GM18867 (cell line): ENCODE results near the gene NAPEPLD.
"Not testable (repeated sequence)": the region's sequence is repeated elsewhere in the genome, so short reads cannot be mapped to it uniquely, and the experiment has no call there.

Source experiments
- ATAC-seq: cut with Tn5 transposase; IDR thresholded peaks from one replicate; pipeline ENCODE4 v1.9.1; 2021; ENCODE audit warnings: mild to moderate bottlenecking, moderate library complexity; ENCODE audit not compliant: unreplicated experiment

The NAPEPLD gene

DNA sequence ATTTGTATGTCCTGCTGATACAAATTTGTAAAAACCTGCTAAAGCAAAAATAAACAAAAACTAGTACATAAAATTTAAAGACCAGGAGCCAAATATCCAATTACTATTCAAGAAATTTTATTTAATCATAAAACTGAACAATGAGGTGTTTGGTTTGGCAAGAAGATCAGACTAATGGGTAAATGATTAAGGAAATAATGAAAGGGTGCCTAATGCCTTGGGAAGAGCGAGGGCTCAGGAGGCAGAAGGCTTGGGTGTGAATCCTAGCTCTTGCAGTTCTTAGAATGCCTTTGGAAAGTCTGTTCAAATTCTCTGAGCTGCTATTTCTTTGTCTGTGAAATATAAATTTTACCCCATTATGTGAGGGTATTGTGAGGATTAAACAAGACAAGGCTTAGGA is 32.4 kb downstream of the NAPEPLD start:
- ATAC-seq = no peak

DNA sequence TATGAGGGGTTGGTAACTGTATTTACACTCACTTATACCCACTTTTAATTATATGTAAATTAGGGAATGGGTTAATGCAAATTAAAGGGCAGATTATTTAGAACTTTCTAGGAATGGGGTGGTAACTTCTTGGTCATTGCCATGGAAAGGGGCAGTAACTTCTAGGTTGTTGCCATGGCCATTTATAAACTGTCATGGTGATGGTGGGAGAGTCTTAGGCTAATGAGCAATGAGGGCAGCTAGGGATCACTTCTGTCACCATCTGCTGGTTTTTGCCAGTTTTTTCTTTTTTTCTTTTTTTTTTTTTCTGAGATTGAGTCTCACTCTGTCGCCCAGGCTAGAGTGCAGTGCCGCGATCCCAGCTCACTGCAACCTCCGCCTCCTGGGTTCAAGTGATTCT is 33.1 kb downstream of the NAPEPLD start:
- no peak for ATAC-seq

DNA sequence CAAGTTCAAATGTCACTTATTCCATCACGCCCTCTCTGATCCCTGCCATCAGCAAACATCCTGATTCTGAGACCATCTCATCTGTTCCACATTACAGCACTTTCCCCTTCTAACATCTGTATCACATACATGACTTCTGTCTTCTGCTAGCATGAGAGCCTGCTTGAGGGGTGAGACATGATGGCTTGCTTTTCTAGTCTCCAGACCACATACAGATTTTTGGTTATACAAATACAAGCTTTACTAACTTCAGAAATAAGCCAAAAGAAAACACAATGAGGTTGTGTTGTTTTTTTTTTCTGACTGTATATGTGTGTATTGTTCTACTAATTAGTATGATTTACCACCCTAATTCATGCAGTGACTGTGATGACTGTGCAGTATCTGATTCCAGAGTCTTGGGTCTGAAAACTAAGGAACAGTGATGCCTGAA is 34.3 kb downstream of the NAPEPLD start:
- no peak for ATAC-seq

DNA sequence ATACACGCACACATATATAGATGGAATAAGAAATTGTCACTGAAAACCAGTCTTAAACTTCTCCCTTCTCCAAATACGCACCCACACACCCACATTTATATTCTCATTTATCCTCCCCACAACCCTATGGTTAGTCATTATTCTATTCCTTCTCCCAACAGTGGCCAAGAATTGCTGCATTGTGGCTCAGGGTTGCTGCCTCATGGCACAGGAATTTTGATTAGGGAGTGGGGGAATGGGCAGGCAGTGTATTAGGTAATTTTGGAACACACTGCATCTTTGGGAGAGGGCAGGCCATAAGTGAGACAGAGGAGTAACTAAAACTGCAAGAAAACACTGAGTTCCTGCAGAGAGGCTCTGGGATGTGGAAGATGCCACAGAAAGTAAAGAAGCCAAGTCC is 35.7 kb downstream of the NAPEPLD start:
- no peak for ATAC-seq

DNA sequence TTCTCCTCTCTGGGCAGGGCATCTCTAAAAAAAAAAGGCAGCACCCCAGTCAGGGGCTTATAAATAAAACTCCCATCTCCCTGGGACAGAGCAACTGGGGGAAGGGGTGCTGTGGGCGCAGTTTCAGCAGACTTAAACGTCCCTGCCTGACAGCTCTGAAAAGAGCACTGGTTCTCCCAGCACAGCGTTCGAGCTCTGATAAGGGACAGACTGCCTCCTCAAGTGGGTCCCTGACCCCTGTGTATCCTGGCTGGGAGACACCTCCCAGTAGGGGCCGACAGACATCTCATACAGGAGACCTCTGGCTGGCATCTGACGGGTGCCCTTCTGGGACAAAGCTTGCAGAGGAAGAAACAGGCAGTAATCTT is 42.2 kb downstream of the NAPEPLD start:
- not testable (repeated sequence) for ATAC-seq

DNA sequence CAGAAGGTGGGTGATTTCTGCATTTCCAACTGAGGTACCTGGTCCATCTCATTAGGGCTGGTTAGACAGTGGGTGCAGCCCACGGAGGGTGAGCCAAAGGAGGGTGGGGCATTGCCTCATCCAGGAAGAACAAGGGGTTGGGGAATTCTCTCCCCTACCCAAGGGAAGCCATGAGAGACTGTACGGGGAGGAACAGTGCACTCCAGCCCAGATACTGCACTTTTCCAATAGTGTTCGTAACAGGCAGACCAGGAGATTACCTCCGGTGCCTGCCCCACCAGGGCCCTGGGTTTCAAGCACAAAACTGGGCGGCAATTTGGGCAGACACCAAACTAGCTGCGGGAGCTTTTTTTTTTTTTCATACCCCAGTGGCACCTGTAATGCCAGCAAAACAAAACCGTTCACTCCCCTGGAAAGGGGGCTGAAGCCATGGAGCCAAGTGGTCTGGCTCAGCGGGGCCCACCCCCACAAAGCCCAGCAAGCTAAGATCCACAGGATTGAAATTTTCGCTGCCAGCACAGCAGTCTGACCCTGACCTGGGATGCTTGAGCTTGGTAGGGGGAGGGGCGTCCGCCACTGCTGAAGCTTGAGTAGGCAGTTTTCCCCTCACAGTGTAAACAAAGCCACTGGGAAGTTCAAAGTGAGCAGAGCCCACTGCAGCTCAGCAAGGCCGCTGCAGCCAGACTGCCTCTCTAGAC is 42.7 kb downstream of the NAPEPLD start:
- ATAC-seq = no peak

DNA sequence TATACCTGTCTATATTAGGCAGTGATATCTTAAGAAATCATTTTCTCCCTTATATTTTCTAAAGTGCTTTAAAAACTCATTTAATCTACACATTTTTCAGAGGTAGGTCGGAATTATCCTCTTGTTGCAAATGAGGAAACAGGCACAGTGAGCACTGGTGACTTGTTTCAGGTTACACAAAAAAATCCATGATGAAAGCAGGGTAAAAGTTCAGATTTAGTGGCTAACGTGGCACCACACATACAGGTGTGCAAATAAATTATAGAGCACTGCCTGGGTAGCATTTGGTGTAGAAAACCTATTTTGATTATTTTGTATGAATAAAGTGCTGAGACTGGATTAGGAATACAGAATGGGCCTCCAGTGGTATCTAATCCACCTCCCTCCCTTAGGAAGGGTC is 47.4 kb downstream of the NAPEPLD start:
- ATAC-seq = no peak

DNA sequence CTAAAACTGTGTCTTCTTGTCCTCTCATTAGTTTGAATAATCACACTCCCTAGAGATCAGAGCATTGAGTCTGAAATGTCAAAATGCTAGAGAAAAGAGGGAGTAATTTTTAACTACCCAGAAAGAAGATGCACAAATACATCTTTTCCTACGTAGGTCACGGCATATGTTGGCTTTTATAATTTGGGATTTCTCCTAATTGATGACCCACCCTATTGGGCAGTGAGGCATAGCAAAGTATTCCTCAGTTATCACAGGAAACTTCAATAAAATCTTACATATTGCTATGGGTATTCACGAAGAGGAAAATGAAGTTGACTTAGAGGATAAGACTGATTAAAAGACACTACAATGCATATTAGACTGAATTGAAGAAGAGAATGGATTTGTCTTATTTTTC is 48.6 kb downstream of the NAPEPLD start:
- no peak for ATAC-seq

DNA sequence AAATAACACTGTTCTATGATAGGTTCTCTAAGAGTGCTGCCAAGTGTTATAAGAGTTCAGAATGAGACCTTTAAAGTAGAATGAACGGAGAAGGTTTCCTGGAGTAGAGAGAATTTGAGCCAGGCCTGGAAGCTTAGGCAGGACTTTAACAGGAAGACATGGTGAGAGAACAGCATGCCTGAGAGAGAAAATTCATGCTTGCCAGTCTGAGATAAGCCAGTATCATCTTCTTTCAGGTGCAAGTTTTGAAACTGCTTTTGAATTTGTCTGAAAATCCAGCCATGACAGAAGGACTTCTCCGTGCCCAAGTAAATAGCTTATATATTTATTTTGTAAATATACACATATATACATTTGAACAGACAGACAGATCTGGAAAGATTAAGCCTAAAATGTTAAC is 51.9 kb downstream of the NAPEPLD start:
- ATAC-seq = no peak

DNA sequence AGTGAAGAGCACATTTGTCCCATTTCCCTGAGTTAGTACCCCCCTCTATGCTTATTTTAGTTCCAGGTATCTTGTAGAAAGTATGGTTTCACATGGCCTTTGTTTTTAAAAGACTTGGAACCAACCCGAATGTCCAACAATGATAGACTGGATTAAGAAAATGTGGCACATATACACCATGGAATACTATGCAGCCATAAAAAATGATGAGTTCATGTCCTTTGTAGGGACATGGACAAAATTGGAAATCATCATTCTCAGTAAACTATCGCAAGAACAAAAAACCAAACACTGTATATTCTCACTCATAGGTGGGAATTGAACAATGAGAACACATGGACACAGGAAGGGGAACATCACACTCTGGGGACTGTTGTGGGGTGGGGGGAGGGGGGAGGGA is 53.3 kb downstream of the NAPEPLD start:
- not testable (repeated sequence) for ATAC-seq

DNA sequence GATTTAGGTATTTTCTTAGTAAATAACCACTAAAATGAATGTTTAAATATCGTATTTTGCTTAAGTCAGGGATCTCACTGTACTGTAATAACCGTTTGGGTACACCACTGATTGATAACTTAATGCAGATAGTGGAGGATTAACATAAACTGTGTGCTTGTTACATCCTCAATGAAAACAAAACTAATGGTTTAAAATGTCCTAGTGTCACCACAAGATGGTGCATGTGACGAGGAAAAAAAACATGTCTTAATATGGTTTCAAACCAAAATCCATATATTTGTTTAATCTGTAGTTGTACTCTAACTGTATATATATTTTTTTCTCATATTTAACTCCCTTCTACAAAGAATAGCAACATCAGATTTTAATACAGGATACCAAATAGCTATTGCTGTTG is 54.8 kb downstream of the NAPEPLD start:
- no peak for ATAC-seq

DNA sequence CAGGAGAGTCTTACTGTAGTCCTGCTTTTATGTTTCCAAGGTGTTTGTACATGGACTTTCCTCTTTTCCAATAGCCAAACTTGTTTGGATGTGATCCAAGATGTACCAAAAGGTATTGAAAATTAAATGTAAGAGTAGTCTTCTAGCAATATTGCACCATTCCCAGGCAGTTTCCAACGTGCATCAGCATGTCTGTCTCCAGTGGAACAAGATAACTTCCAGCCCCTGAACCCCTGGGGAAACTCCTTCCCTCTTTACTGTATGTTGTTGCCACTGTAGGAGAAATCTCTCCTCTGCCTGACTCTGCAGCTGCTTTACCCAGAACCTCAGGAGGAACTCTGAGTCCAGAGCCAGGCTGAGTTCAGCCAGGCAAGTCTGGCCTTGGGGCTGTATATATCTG is 55.5 kb downstream of the NAPEPLD start:
- ATAC-seq = no peak

DNA sequence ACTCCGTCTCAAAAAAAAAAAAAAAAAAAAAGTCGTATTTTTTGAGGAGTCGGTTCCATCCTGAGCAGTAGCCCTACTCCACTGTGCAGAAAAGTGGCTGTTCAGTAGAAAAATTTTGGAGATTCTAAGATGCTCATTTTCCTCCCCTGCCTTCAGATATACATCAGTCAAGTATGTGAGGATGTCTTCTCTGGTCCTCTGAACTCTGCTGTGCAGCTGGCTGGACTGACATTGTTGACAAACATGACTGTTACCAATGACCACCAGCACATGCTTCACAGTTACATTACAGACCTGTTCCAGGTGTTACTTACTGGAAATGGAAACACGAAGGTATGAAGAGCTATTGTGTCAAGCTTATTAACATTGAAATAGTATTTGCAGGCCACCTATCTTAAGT is 56.6 kb downstream of the NAPEPLD start:
- not testable (repeated sequence) for ATAC-seq

DNA sequence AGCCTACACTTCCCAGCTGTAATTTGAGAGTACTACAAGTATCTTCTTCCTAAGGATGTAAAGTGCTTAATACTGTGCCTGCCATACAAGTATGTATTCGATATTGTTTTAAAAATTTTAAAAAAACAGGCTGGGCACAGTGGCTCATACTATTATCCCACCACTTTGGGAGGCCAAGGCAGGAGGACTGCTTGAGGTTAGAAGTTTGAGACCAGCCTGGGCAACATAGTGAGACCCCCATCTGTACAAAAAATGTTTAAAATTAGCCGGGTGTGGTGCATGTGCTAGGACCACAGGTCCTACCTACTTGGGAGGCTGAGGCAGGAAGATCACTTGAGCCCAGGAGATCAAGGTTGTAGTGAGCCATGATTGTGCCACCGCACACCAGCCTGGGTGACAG is 65.7 kb downstream of the NAPEPLD start:
- ATAC-seq = no peak

DNA sequence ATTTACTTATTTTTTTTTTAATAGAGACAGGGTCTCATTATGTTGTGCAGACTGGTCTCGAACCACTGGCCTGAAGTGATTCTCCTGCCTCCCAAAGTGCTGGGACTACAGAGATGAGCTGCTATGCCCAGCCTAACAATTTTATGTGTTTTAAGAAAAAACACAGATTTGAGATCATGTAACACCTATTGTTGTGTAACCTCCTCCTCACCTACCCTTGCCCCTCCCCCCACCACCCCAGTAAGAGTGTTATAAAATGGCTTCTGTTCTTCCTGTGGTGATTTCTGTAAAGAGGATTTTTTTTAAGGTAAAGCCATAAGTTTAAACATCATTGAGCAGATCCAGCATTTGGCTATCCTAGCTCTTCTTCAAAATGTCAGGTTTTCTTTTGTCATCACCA is 66.4 kb downstream of the NAPEPLD start:
- no peak for ATAC-seq

DNA sequence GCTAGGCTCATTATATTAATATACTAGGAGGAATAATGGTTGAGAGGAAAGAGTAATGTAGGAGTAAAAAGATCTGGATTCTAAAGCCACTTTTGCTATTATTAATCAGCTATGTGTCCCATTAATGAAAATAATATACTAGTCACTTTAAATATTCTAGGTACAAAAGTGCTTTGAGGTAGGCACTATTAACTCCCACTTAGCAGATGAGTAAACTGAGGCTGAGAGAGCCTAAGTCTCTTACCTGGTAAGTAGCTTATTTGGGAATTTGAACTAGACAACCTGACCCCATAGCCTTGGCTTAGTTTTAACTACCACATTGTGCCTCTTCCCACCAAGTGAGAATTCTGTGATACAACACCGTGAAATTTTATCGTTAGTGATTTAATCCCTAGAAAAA is 68.0 kb downstream of the NAPEPLD start:
- ATAC-seq = no peak

DNA sequence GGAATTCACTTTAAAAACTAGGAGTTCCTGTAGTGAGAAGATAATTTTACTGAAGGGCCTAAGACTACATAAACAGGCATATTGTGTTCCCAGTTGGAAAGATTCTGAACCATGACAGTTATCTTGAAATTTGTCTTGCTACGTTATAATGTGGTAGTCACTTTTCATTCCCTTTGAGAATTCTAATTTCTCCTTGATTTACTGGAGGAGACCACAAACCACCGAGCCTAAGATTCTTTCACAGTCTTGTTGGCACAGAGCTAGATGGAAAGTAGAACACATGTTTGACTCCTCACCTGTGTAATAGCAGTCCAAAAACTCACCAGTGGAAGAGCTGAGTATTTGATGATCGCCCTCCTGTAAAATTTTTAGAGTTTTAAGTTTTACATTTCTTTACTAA is 69.1 kb downstream of the NAPEPLD start:
- ATAC-seq = no peak

DNA sequence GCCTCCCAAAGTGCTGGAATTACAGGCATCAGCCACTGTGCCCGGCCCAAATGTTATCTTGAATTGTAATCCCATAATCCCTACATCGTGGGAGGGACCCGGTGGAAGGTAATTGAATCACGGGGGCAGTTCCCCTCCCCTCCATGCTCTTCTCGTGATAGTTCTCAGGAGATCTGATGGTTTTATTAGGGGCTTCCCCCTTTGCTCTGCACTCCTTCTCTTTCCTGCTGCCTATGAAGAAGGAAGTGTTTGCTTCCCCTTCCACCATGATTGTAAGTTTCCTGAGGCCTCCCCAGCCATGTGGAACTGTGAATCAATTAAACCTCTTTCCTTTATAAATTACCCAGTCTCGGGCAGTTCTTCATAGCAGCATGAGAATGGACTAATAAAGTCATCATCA is 70.7 kb downstream of the NAPEPLD start:
- not testable (repeated sequence) for ATAC-seq

DNA sequence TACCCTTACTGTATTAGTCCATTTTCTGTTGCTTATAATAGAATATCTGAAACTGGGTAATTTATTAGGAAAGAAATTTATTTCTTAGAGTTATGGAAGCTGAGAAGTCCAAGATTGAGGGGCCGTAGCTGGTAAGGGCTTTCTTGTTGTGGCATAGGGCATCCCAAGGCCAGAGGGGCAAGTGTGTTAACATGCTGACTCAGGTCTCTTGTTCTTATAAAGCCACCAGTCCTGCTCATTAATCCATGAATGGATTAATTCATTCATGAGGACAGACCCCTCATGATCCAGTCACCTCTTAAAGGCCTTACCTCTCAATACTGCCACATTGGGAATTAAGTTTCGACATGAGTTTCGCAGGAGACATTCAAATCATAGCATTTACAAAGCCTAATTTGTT is 71.6 kb downstream of the NAPEPLD start:
- no peak for ATAC-seq

DNA sequence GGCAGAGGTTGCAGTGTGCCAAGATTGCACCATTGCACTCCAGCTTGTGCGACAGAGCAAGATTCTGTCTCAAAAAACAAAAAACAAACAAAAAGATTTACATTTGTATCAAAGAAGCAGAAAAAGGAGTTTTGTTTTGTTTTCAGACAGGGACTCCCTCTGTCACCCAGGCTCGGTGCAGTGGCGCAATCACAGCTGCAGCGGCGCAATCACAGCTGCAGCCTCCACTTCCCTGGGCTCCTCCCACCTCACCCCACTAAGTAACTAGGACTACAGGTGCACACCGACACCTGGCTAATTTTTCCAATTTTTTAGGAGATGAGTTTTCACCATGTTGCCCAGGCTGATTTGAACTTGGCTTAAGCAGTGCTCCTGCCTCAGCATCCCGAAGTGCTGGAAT is 72.1 kb downstream of the NAPEPLD start:
- ATAC-seq = no peak

DNA sequence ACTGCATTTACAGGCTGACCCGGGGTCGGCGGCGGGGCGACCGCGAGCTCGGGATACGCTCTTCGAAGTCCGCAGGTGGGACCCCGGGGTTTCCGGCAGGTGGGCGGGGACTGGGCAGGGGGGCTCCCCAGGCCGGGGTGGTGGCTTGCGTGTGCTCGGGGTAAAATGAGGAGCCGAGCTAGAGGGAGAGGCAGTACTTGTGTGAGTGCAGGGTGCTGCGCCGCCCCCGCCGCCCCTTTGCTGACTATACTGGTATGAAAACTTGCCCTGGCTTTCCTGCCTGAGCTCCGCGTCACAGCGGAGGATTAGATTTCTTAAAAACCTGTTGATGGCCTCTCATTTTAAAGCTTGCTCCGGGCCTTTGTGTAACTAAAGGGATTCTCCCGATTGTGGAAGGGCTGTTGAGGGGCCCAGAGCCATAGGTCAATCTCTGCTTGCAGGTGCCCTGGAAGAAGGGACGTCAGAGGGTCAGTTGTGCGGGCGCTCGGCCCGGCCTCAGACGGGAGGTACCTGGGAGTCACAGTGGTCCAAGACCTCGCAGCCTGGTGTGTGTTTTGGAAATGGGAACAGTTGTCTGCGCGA is 73.5 kb downstream of the NAPEPLD start:
- ATAC-seq = peak; percentile 46

DNA sequence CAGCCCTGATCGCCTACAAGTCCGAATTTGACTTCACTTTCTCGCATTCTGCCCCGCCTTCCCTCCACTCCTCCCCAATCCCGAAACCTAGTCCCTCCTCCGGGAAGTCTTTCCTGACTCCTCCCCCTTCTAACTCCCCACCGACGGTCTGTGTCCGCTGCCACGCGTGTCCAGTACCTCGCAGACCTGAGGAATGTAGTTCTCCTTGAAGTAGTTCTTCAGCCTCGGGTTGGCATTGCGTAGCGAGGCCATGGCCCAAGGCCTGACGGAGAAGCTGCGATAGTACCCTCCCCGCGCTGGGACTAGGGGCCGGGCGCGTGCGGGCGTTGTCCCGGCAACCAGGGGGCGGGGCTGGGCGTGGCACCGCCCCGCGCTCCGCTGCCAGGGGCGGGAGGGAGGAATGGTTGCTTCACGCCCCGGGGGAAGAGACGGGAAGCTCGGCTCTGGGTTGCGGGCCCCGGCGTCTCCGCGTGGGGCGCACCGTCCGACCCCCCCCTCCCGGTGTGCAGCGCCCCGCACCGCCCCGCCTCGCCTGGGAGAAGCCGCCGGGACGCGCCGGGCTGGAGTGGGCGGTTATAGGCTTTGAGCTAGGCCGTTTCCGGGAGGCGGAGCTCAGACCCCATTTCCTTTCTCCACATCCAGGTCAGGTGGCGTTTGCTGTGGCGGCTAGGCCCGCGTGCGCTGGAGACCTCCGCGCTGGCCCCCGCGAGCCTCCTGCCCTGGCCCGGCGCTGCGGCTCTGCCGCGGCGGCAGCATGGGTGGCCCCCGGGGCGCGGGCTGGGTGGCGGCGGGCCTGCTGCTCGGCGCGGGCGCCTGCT is 74.2 kb downstream of the NAPEPLD start, which contains the start of the genes ARMC10 and FBXL13:
TSS of gene ARMC10 (plus strand) at position 622 of the 818 bp plus-strand sequence. CDS start at position 755, 133 bp downstream.
TSS of gene FBXL13 (minus strand) at position 278 of the 818 bp plus-strand sequence.
- peak; percentile 89 for ATAC-seq
